Effector CD4-positive, alpha-beta T cell (primary cell): ENCODE data around the gene DOK6.
"Not testable (repeated sequence)": the region's sequence is repeated elsewhere in the genome, so short reads cannot be mapped to it uniquely, and the experiment has no call there.

Source experiments
- DNase-seq: peaks from one replicate; pipeline ENCODE4 v3.0.0-alpha.2; 2020

Gene DOK6

GRCh38 chr18:69819460-69819859 lies 418.8 kb downstream of the DOK6 start:
- DNase-seq: no peak

GRCh38 chr18:69820538-69820937 lies 419.9 kb downstream of the DOK6 start:
- DNase-seq: no peak

- DNase-seq: no peak
Measured at GRCh38 chr18:69830189-69830588, 429.5 kb downstream of the DOK6 start.

- DNase-seq: not testable (repeated sequence)
Measured at GRCh38 chr18:69834980-69835379, 434.3 kb downstream of the DOK6 start.

GRCh38 chr18:69838003-69838402 lies 437.3 kb downstream of the DOK6 start:
- DNase-seq: no peak

- DNase-seq: no peak
Measured at GRCh38 chr18:69838620-69839411, 438.1 kb downstream of the DOK6 start.

- no peak for DNase-seq
Measured at GRCh38 chr18:69839497-69839896, 438.8 kb downstream of the DOK6 start.

GRCh38 chr18:69840001-69840400 lies 439.3 kb downstream of the DOK6 start:
- no peak for DNase-seq

- DNase-seq: no peak
Measured at GRCh38 chr18:69840445-69840844, 439.8 kb downstream of the DOK6 start.

GRCh38 chr18:69841117-69841516 lies 440.4 kb downstream of the DOK6 start:
- DNase-seq: no peak

GRCh38 chr18:69843015-69843414 lies 442.3 kb downstream of the DOK6 start:
- no peak for DNase-seq

GRCh38 chr18:69844656-69845055 lies 444.0 kb downstream of the DOK6 start:
- DNase-seq: no peak

- no peak for DNase-seq
Measured at GRCh38 chr18:69845593-69846506, 445.2 kb downstream of the DOK6 start.

- DNase-seq: no peak
Measured at GRCh38 chr18:69853051-69853450, 452.4 kb downstream of the DOK6 start.

- DNase-seq: no peak
Measured at GRCh38 chr18:69854455-69854854, 453.8 kb downstream of the DOK6 start.

GRCh38 chr18:69858897-69859296 lies 458.2 kb downstream of the DOK6 start:
- no peak for DNase-seq

GRCh38 chr18:69864802-69865201 lies 464.1 kb downstream of the DOK6 start:
- not testable (repeated sequence) for DNase-seq

- DNase-seq: no peak
Measured at GRCh38 chr18:69865776-69866175, 465.1 kb downstream of the DOK6 start.

GRCh38 chr18:69866212-69866611 lies 465.5 kb downstream of the DOK6 start:
- no peak for DNase-seq

- no peak for DNase-seq
Measured at GRCh38 chr18:69870736-69871135, 470.0 kb downstream of the DOK6 start.

- no peak for DNase-seq
Measured at GRCh38 chr18:69871363-69871762, 470.7 kb downstream of the DOK6 start.

- no peak for DNase-seq
Measured at GRCh38 chr18:69872661-69873060, 472.0 kb downstream of the DOK6 start.

- no peak for DNase-seq
Measured at GRCh38 chr18:69874058-69874457, 473.4 kb downstream of the DOK6 start.

- DNase-seq: no peak
Measured at GRCh38 chr18:69876490-69876889, 475.8 kb downstream of the DOK6 start.
